Gastrocnemius medialis (tissue), 4 donors: Measurements from ENCODE around the gene EYA3. TPM values are rescaled to one million over a fixed set of nuclear protein-coding genes. Genes with fewer than 3 reads are reported as not detected.
A peak's percentile ranks its signal among the peaks of the same experiment; 100 is the strongest.

Experiments
- ATAC-seq, 2 donors: fragments of 150-250 bp; one replicate each; pipeline ENCODE4 v1.9.1; 2016
- DNase-seq, 2 donors: peaks; one replicate each; pipeline ENCODE4 v3.0.0-alpha.2; 2019
- H3K27ac ChIP-seq, 4 donors: fragments of 200-600 bp; sonication (generic); 1 replicate in 1 of 4; 2 replicates in 3 of 4; pipeline ENCODE4 v1.5.1; 2016 to 2018; ENCODE audit warnings: mild to moderate bottlenecking in 2 of 4, moderate library complexity in 1 of 4
- H3K27me3 ChIP-seq, 3 donors: fragments of 200-600 bp; sonication (generic) in 2 of 3; 1 replicate in 1 of 3; 2 replicates in 2 of 3; pipeline versions ENCODE4 v1.5.1 to v1.6.0; 2016 to 2019; ENCODE audit warnings: mild to moderate bottlenecking in 1 of 3, moderate library complexity in 1 of 3
- H3K36me3 ChIP-seq, 2 donors: fragments of 200-600 bp; sonication (generic) in 1 of 2; one replicate each; pipeline ENCODE4 v1.5.1; 2017 to 2018
- H3K4me1 ChIP-seq, 2 donors: fragments of 200-600 bp; sonication (generic) in 1 of 2; one replicate each; pipeline ENCODE4 v1.5.1; 2016 to 2017; ENCODE audit warnings: mild to moderate bottlenecking in 2 of 2
- H3K4me3 ChIP-seq, 4 donors: fragments of 200-600 bp; sonication (generic) in 3 of 4; 1 replicate in 1 of 4; 2 replicates in 3 of 4; pipeline ENCODE4 v1.5.1; 2016 to 2019; ENCODE audit warnings: mild to moderate bottlenecking in 2 of 4
- H3K9me3 ChIP-seq, 3 donors: fragments of 200-600 bp; sonication (generic) in 2 of 3; 1 replicate in 1 of 3; 2 replicates in 2 of 3; pipeline ENCODE4 v1.5.1; 2016 to 2019
- CTCF ChIP-seq, 5 experiments: fragments of 450-650 bp in 3 of 5; fragments of 200-600 bp in 2 of 5; sonication (generic) in 2 of 5; IDR thresholded peaks in 4 of 5; conservative IDR thresholded peaks in 1 of 5; 1 replicate in 4 of 5; 2 replicates in 1 of 5; pipeline ENCODE4 v1.5.1; 2016 to 2019; ENCODE audit warnings: antibody characterized with exemption in 5 of 5, mild to moderate bottlenecking in 3 of 5, moderate library complexity in 3 of 5
- POLR2A ChIP-seq, 2 donors: fragments of 450-650 bp; IDR thresholded peaks; one replicate each; pipeline ENCODE4 v1.6.1; 2017; ENCODE audit warnings: antibody characterized with exemption in 2 of 2, mild to moderate bottlenecking in 2 of 2, moderate library complexity in 2 of 2
- in situ Hi-C, 4 donors: fragments of 200-750 bp; cut with MboI; loops; one replicate each; pipeline versions ENCODE4 v1.15.0 to v1.8.0; 2017; ENCODE audit warnings: low sequenced_read_pairs in 4 of 4
- intact Hi-C: fragments of 100-400 bp; cut with DNase I; formaldehyde crosslinking; loops from one replicate; pipeline ENCODE4 v1.15.1; 2023; ENCODE audit warnings: low total_unique reads
- total RNA-seq, 4 donors: library from RNA; depleted of rRNA; stranded (reverse); fragments of >200 nt; gene quantifications; one replicate each; pipeline versions ENCODE4 v1.1.0 to v1.2.3, GENCODE V29; 2016

Gene EYA3
- total RNA-seq, 4 donors from 2014 or later, result 9.2 to 19.5 (median 15.4) TPM

GRCh38 chr1:27974417-27974781 is 114.0 kb downstream of the EYA3 start:
- Histone ChIP-seq H3K9me3 (no peaks in the 10 kb centered on the region), H3K27me3 (no peaks in the 10 kb centered on the region), H3K4me3 (no peak overlapping the region), H3K27ac (no peak overlapping the region), H3K4me1 (peaks cover 0 to 27% of the 10 kb centered on the region in 2 donors), H3K36me3 (peaks cover 0 to 48% of the 10 kb centered on the region in 2 donors)
- ATAC-seq (no peak), DNase-seq (no peak)
- intact Hi-C loops, result no loop called here
- TF ChIP-seq CTCF (IDR thresholded peaks at IDR 0.05 in 4 of 5, conservative IDR thresholded peaks at IDR 0.05 in 1 of 5), result no peak
- no peak for TF ChIP-seq POLR2A (IDR thresholded peaks at IDR 0.05)
- in situ Hi-C loops, result loop anchor here in 1 of 4 donors (5.0 kb wide), 1 partner anchor 112 kb away; no protein-coding TSS in a partner anchor

- H3K27me3 ChIP-seq, result no peaks in the 10 kb centered on the region
- no peak overlapping the region for H3K4me3 ChIP-seq
- no peak overlapping the region for H3K27ac ChIP-seq
- DNase-seq, result no peak
- in situ Hi-C loops, result loop anchor here in 1 of 4 donors (5.0 kb wide), 1 partner anchor 112 kb away; no protein-coding TSS in a partner anchor
- ATAC-seq, result no peak
- H3K4me1 ChIP-seq, result peaks cover 0 to 22% of the 10 kb centered on the region in 2 donors
- intact Hi-C loops, result no loop called here
- peaks cover 0 to 48% of the 10 kb centered on the region in 2 donors for H3K36me3 ChIP-seq
- no peaks in the 10 kb centered on the region for H3K9me3 ChIP-seq
- TF ChIP-seq POLR2A (IDR thresholded peaks at IDR 0.05), result no peak
- no peak for TF ChIP-seq CTCF (IDR thresholded peaks at IDR 0.05 in 4 of 5, conservative IDR thresholded peaks at IDR 0.05 in 1 of 5)
Measured at GRCh38 chr1:27973771-27974416, 114.5 kb downstream of the EYA3 start.

- Histone ChIP-seq H3K4me3 (no peak overlapping the region), H3K9me3 (no peaks in the 10 kb centered on the region), H3K27ac (peak overlapping the region in 2 of 4 donors; percentile 63 to 73), H3K36me3 (peaks cover 0 to 37% of the 10 kb centered on the region in 2 donors), H3K27me3 (no peaks in the 10 kb centered on the region), H3K4me1 (peaks cover 0 to 30% of the 10 kb centered on the region in 2 donors)
- in situ Hi-C loops, result loop anchor here in 1 of 4 donors (5.0 kb wide), 1 partner anchor 110 kb away; no protein-coding TSS in a partner anchor
- DNase-seq (no peak), ATAC-seq (no peak)
- no peak for TF ChIP-seq POLR2A (IDR thresholded peaks at IDR 0.05)
- intact Hi-C loops, result no loop called here
Measured at GRCh38 chr1:27972141-27972540, 116.3 kb downstream of the EYA3 start.

- H3K4me3 ChIP-seq, result no peak overlapping the region
- peaks cover 0 to 30% of the 10 kb centered on the region in 2 donors for H3K4me1 ChIP-seq
- intact Hi-C loops (no loop called here), in situ Hi-C loops (loop anchor here in 1 of 4 donors (5.0 kb wide), 1 partner anchor 109 kb away; no protein-coding TSS in a partner anchor)
- no peaks in the 10 kb centered on the region for H3K9me3 ChIP-seq
- H3K27ac ChIP-seq, result peak overlapping the region in 2 of 4 donors; percentile 63 to 73
- no peaks in the 10 kb centered on the region for H3K27me3 ChIP-seq
- ATAC-seq (peak; percentile 19 to 59), DNase-seq (no peak)
- no peak for TF ChIP-seq CTCF (IDR thresholded peaks at IDR 0.05 in 4 of 5, conservative IDR thresholded peaks at IDR 0.05 in 1 of 5)
- no peak for TF ChIP-seq POLR2A (IDR thresholded peaks at IDR 0.05)
- peaks cover 0 to 34% of the 10 kb centered on the region in 2 donors for H3K36me3 ChIP-seq
Measured at GRCh38 chr1:27971674-27972073, 116.7 kb downstream of the EYA3 start.

GRCh38 chr1:27970401-27970800 is 118.0 kb downstream of the EYA3 start:
- intact Hi-C loops, result no loop called here
- ATAC-seq (peak; percentile 67 to 70), DNase-seq (peak; percentile 29 to 62)
- Histone ChIP-seq H3K4me1 (peaks cover 0 to 30% of the 10 kb centered on the region in 2 donors), H3K27me3 (no peaks in the 10 kb centered on the region), H3K27ac (peak overlapping the region in 3 of 4 donors; percentile 52 to 73 (median 63)), H3K9me3 (no peaks in the 10 kb centered on the region), H3K4me3 (no peak overlapping the region), H3K36me3 (peaks cover 0 to 28% of the 10 kb centered on the region in 2 donors)
- TF ChIP-seq POLR2A (IDR thresholded peaks at IDR 0.05) (no peak), CTCF (IDR thresholded peaks at IDR 0.05 in 4 of 5, conservative IDR thresholded peaks at IDR 0.05 in 1 of 5) (no peak)
- in situ Hi-C loops, result loop anchor here in 1 of 4 donors (5.0 kb wide), 1 partner anchor 108 kb away; no protein-coding TSS in a partner anchor
